Parathyroid adenoma (tissue), 2 donors: ENCODE measurements around the gene PRKAG3.

Experiments
- H2AFZ ChIP-seq: fragments of 300-600 bp; sonication (generic); one replicate; pipeline ENCODE4 v1.7.0; 2017; ENCODE audit warnings: antibody characterized with exemption, mild to moderate bottlenecking
- H3K27ac ChIP-seq: fragments of 300-600 bp; sonication (generic); one replicate; pipeline ENCODE4 v1.7.0; 2017
- H3K27me3 ChIP-seq: fragments of 300-600 bp; sonication (generic); one replicate; pipeline ENCODE4 v1.7.0; 2017; ENCODE audit warnings: low read length; ENCODE audit not compliant: control insufficient read depth, insufficient read depth
- H3K36me3 ChIP-seq: fragments of 300-600 bp; sonication (generic); one replicate; pipeline ENCODE4 v1.7.0; 2017; ENCODE audit warnings: low read length; ENCODE audit not compliant: control insufficient read depth, insufficient read depth
- H3K4me1 ChIP-seq: fragments of 300-600 bp; sonication (generic); one replicate; pipeline ENCODE4 v1.7.0; 2017; ENCODE audit warnings: control low read depth
- H3K4me2 ChIP-seq: fragments of 300-600 bp; sonication (generic); one replicate; pipeline ENCODE4 v1.7.0; 2017; ENCODE audit warnings: low read length
- H3K4me3 ChIP-seq: fragments of 300-600 bp; sonication (generic); one replicate; pipeline ENCODE4 v1.7.0; 2017; ENCODE audit warnings: low read depth, low read length
- H3K79me2 ChIP-seq: fragments of 300-600 bp; sonication (generic); one replicate; pipeline ENCODE4 v1.7.0; 2017; ENCODE audit warnings: control low read depth
- H3K9ac ChIP-seq: fragments of 300-600 bp; sonication (generic); one replicate; pipeline ENCODE4 v1.7.0; 2017; ENCODE audit warnings: mild to moderate bottlenecking
- H3K9me3 ChIP-seq: fragments of 300-600 bp; sonication (generic); one replicate; pipeline ENCODE4 v1.7.0; 2017; ENCODE audit warnings: low read length; ENCODE audit not compliant: control insufficient read depth
- CTCF ChIP-seq: fragments of 300-600 bp; sonication (generic); IDR thresholded peaks from one replicate; pipeline ENCODE4 v1.7.0; 2017; ENCODE audit warnings: antibody characterized with exemption, mild to moderate bottlenecking
- donor health status: primary hyperparathyroidism.

Gene PRKAG3

GRCh38 chr2:218859988-218860831 lies 28.6 kb upstream of the PRKAG3 start:
- H3K36me3 ChIP-seq, result no peaks in the 10 kb centered on the region
- peaks cover 8% of the 10 kb centered on the region for H3K27me3 ChIP-seq
- H2AFZ ChIP-seq, result peak overlapping the region; percentile 56
- no peaks in the 10 kb centered on the region for H3K79me2 ChIP-seq
- TF ChIP-seq CTCF, result no peak
- no peak overlapping the region for H3K4me3 ChIP-seq
- peaks cover 3% of the 10 kb centered on the region for H3K4me1 ChIP-seq
- H3K27ac ChIP-seq, result no peak overlapping the region
- H3K9me3 ChIP-seq, result no peaks in the 10 kb centered on the region
- H3K4me2 ChIP-seq, result peak overlapping the region; percentile 22
- no peak overlapping the region for H3K9ac ChIP-seq

DNA sequence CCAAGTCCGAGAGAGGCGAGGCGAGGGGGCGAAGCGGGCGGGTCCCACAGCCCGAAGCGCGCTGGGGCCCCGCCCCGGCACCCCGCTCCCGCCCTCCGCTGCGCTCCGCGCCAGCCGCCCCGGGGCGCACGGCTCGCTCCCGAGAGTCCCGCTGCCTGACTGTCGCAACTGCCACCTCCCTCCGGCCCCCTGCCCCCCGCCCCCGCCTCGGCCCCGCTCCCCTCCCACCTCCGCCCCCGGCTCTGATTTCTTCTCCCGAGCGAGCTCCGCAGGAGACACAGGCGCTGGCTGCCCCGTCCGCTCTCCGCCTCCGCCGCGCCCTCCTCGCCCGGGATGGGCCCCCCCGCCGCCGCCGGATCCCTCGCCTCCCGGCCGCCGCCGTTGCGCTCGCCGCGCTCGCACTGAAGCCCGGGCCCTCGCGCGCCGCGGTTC lies 28.0 kb upstream of the PRKAG3 start, which contains the start of gene WNT6:
Gene WNT6, plus strand, starts transcription at position 250 of the 432 bp plus-strand sequence. CDS start 233 bp downstream, outside the sequence.
- Histone ChIP-seq H2AFZ (peak within 1 kb of the TSS; percentile 56), H3K27me3 (peaks cover 8% of the 10 kb centered on the region), H3K4me1 (peaks cover 3% of the 10 kb centered on the region), H3K9ac (no peak within 1 kb of the TSS), H3K4me3 (no peak within 1 kb of the TSS), H3K4me2 (peak within 1 kb of the TSS; percentile 22), H3K9me3 (no peaks in the 10 kb centered on the region), H3K79me2 (no peaks in the 10 kb centered on the region), H3K36me3 (no peaks in the 10 kb centered on the region), H3K27ac (no peak within 1 kb of the TSS)
- no peak for TF ChIP-seq CTCF

- H3K9ac ChIP-seq, result no peak overlapping the region
- no peak overlapping the region for H3K27ac ChIP-seq
Observed at GRCh38 chr2:218858671-218859555, 27.3 kb upstream of the PRKAG3 start.

DNA sequence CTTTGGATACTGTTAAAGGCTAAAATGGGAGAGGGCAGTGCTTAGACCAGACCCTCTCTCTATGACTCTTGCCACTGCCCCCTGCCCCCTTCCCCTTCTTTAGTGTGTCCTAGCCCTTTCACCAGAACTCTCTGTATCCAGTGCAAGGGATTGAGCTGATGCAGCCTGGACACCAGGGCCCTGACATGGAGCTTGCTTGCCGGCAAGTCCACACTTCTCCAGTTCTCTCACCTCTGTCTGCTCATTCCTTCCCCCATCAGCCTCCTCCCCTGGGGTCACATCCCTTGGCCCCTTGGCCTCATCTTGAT lies 26.5 kb upstream of the PRKAG3 start:
- Histone ChIP-seq H3K9ac (no peak overlapping the region), H3K27me3 (peaks cover 8% of the 10 kb centered on the region), H3K27ac (no peak overlapping the region), H3K4me3 (no peak overlapping the region), H2AFZ (no peak overlapping the region), H3K36me3 (no peaks in the 10 kb centered on the region), H3K4me1 (peaks cover 3% of the 10 kb centered on the region), H3K9me3 (no peaks in the 10 kb centered on the region), H3K79me2 (no peaks in the 10 kb centered on the region), H3K4me2 (no peak overlapping the region)
- no peak for TF ChIP-seq CTCF

More at GRCh38 chr2:218858671-218859555, 27.3 kb upstream of the PRKAG3 start:
- TF ChIP-seq CTCF, result no peak
- Histone ChIP-seq H3K4me2 (no peak overlapping the region), H3K27me3 (peaks cover 8% of the 10 kb centered on the region), H3K9me3 (no peaks in the 10 kb centered on the region), H2AFZ (no peak overlapping the region), H3K36me3 (no peaks in the 10 kb centered on the region), H3K79me2 (no peaks in the 10 kb centered on the region), H3K4me1 (peaks cover 3% of the 10 kb centered on the region), H3K4me3 (no peak overlapping the region)
